Gastrocnemius medialis (tissue), 4 donors: Measurements from ENCODE around the gene P4HA3.

Experiments used
- CTCF ChIP-seq, 5 experiments: fragments of 450-650 bp in 3 of 5; fragments of 200-600 bp in 2 of 5; sonication (generic) in 2 of 5; IDR thresholded peaks in 4 of 5; conservative IDR thresholded peaks in 1 of 5; 1 replicate in 4 of 5; 2 replicates in 1 of 5; pipeline ENCODE4 v1.5.1; 2016 to 2019; ENCODE audit warnings: antibody characterized with exemption in 5 of 5, mild to moderate bottlenecking in 3 of 5, moderate library complexity in 3 of 5
- POLR2A ChIP-seq, 2 donors: fragments of 450-650 bp; IDR thresholded peaks; one replicate each; pipeline ENCODE4 v1.6.1; 2017; ENCODE audit warnings: antibody characterized with exemption in 2 of 2, mild to moderate bottlenecking in 2 of 2, moderate library complexity in 2 of 2

- no peak for TF ChIP-seq CTCF (IDR thresholded peaks at IDR 0.05 in 4 of 5, conservative IDR thresholded peaks at IDR 0.05 in 1 of 5)
- TF ChIP-seq POLR2A (IDR thresholded peaks at IDR 0.05), result no peak
Observed at GRCh38 chr11:74316772-74317505, 5.5 kb upstream of the P4HA3 start.
